Adipose tissue (tissue), 3 donors: Measurements from ENCODE around the gene SERPINA12. TPM values are rescaled to one million over a fixed set of nuclear protein-coding genes. Genes with fewer than 3 reads are reported as not detected.

Source experiments
- H3K27ac ChIP-seq: one replicate; pipeline ENCODE4 v1.5.1; 2013; ENCODE audit warnings: low read depth, low read length
- WGBS, 3 donors: extraction: QIAGEN DNeasy Blood & Tissue Kit; methylation state at CpG; one replicate each; pipeline ENCODE4 v1.1.7; 2013; 5-methylcytosine and 5-hydroxymethylcytosine counted together
- polyA plus RNA-seq, 3 donors: library from polyadenylated mRNA; stranded (reverse); fragments of 200-250 nt; gene quantifications; one replicate each; pipeline ENCODE4 v1.2.3, GENCODE V29; 2013
- donor health status: healthy with polysubstance abuse.
- donor health status: Bipolar disorder and iron deficiency.
- donor health status: healthy.

SERPINA12 gene
- polyA plus RNA-seq = not detected

DNA sequence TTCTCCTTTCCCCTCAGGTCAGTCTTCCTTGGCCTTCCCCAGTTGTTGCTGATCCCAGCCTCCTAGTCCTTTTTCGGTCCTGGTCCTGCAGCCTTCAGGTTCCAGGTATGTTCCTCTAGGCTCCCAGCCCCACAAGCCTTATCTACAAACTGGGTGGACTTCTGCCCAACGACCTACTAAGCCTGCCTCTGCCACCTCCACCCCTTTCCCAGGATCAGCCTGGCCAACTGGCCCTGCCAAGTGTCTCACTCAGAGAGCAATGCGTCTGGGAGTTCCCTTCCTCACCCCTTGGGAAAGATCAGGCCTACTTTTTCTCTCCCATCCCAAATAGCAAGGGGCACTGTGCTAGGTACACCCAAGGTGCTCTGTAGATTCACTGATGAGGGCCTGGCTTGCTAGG lies at the start of gene SERPINA12:
TSS of gene SERPINA12 (minus strand) at position 114 of the 400 bp plus-strand sequence. CDS start 11,072 bp downstream, outside the sequence.
- WGBS, 3 donors = 61 to 68% (median 67%) methylated on average over 3 of the region's 3 CpGs
- H3K27ac ChIP-seq = no peak within 1 kb of the TSS

GRCh38 chr14:94558842-94559241 lies 49.6 kb upstream of the SERPINA12 start:
- 76 to 90% (median 83%) methylated on average over 2 of the region's 2 CpGs for WGBS, 3 donors
- H3K27ac ChIP-seq = no peak overlapping the region

DNA sequence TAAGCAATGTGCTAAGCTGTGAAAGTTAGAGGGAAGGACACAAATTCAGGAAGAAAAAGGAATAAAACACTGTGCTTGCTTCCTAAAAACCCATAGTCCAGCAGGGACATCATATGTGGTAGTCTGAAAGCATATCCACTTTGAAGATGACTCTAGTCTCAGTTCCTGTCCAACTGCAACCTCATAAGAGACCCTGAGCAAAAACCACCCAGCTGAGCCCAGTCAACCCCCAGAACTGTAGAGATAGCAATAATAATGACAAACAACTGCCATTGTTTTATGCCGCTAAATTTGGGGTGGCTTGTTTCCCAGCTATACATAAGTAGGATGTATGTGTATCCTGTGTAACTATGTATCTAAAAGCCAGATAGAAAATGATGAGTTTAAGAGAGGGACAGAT lies 48.1 kb upstream of the SERPINA12 start:
- 89 to 97% (median 92%) methylated on average over 1 of the region's 1 CpG for WGBS, 3 donors

DNA sequence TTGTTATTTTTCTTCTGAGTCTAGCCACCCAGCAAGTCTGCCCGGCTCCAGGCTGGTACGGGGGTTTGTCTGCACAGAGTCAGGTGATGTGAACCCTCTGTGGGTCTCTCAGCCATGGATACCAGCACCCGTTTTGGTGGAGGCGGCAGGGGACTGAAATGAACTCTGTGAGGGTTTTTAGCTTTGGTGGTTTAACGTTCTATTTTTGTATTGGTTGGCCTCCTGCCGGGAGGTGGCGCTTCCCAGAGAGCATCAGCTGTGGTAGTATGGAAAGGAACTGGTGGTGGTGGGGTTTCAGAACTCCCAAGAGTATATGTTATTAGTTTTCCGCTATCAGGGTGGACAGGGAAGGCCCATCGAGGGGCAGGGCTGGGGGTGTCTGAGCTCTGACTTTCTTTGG lies 46.7 kb upstream of the SERPINA12 start:
- H3K27ac ChIP-seq = no peak overlapping the region
- WGBS, 3 donors = 83 to 93% (median 86%) methylated on average over 9 of the region's 9 CpGs

More for the DNA sequence above, 48.1 kb upstream of the SERPINA12 start:
- no peak overlapping the region for H3K27ac ChIP-seq

GRCh38 chr14:94550041-94550440 lies 40.8 kb upstream of the SERPINA12 start:
- WGBS, 3 donors = 71 to 80% (median 73%) methylated on average over 8 of the region's 8 CpGs
- no peak overlapping the region for H3K27ac ChIP-seq

GRCh38 chr14:94548999-94549985 lies 40.0 kb upstream of the SERPINA12 start:
- H3K27ac ChIP-seq = no peak overlapping the region
- 27 to 31% (median 29%) methylated on average over 24 of the region's 24 CpGs for WGBS, 3 donors

GRCh38 chr14:94548131-94548998 lies 39.1 kb upstream of the SERPINA12 start:
- WGBS, 3 donors = 88 to 92% (median 90%) methylated on average over 14 of the region's 14 CpGs
- no peak overlapping the region for H3K27ac ChIP-seq

- H3K27ac ChIP-seq = no peak overlapping the region
- 66 to 81% (median 74%) methylated on average over 4 of the region's 4 CpGs for WGBS, 3 donors
These were observed 38.5 kb upstream of the SERPINA12 start for GRCh38 chr14:94547726-94548125.

DNA sequence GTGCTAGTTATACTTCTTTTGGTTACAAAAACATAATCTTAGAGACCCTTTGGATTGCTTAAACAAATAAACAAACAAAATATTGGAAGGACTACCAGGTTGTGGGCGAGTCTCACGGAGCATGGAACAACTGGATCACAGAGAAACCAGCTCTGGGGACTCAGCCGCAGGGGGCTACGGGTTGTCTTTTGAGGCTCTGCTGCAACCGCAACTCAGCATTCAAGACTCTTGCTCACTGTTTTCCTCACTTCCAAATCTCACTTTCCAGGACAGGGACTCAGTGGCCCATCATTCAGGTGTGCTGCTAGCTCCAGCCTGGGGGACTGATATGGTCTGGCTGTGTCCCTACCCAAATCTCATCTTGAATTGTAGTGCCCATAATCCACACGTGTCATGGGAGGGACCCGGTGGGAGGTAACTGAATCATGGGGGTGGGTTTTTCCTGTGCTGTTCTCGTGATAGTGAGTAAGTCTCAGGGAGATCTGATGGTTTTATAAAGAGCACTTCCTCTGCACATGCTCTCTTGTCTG lies 37.9 kb upstream of the SERPINA12 start:
- no peak overlapping the region for H3K27ac ChIP-seq
- 88 to 92% (median 90%) methylated on average over 8 of the region's 8 CpGs for WGBS, 3 donors

GRCh38 chr14:94545131-94545841 lies 36.0 kb upstream of the SERPINA12 start:
- WGBS, 3 donors = 57 to 71% (median 58%) methylated on average over 15 of the region's 15 CpGs
- no peak overlapping the region for H3K27ac ChIP-seq

DNA sequence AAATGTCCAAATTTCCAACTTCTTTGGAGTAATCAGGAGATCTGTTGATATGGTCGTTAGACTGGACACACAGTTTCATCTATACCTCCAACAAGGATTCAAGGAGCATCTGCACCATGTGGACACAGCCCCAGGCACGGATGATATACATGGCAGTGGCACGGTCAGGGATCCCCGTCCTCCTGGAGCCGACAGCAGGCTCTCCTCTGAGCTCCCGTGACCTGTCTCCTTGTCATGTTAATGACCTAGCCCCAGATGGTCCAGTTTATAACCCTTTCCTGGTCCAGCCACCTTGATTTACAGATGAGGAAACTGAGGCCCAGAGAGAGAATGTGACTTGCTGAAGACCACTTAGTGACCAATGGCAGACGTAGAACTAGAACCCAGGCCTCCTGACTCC lies 35.5 kb upstream of the SERPINA12 start:
- H3K27ac ChIP-seq = no peak overlapping the region
- WGBS, 3 donors = 57 to 85% (median 67%) methylated on average over 7 of the region's 7 CpGs

DNA sequence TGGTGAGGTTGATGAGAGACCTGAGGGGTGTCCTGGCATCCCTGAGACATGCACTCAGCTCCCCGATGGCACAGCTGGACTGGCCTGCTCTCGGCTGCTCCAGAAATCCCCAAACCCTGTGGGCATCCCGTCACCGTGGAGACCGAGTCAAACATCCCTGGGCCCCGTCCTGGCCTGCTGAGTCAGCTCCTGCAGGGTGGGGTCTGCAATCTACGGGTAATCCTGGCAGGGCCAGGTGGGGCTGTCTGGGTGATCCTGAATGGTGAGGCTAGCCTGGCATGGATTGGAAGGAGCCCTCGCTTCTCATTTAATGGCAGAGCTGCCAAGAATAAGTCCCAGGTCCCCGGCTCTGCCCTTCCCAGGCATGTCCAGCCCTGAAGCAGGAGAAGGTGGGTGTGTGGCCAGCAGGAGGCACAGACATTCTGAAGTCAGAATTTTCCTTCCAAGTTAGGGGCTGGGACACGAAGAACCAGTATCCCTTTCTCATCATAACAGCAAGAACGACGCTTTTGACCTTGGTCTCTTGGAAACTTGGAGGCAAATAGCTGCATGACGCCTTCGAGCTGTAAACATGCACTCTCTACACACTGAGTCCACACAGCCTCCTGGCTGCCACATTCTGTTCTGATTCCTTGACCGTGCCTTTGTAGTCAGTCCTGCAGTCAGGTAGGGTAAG lies 34.3 kb upstream of the SERPINA12 start:
- WGBS, 3 donors = 64 to 81% (median 79%) methylated on average over 15 of the region's 15 CpGs

GRCh38 chr14:94542811-94543440 lies 33.7 kb upstream of the SERPINA12 start:
- WGBS, 3 donors = 74 to 84% (median 76%) methylated on average over 9 of the region's 9 CpGs
- no peak overlapping the region for H3K27ac ChIP-seq

More for the DNA sequence above, 34.3 kb upstream of the SERPINA12 start:
- no peak overlapping the region for H3K27ac ChIP-seq

- WGBS, 3 donors = 77 to 87% (median 80%) methylated on average over 12 of the region's 12 CpGs
- no peak overlapping the region for H3K27ac ChIP-seq
These were observed 33.0 kb upstream of the SERPINA12 start for GRCh38 chr14:94542111-94542810.

GRCh38 chr14:94541234-94541975 lies 32.1 kb upstream of the SERPINA12 start:
- H3K27ac ChIP-seq = no peak overlapping the region
- 67 to 82% (median 81%) methylated on average over 9 of the region's 9 CpGs for WGBS, 3 donors
